PC-3 (cell line): ENCODE results near the gene HTR1D. TPM values are rescaled to one million over a fixed set of nuclear protein-coding genes. Genes with fewer than 3 reads are reported as not detected.

Experiments
- ATAC-seq: fragments of 200-7000 bp; cut with Tn5 transposase; 2 replicates; pipeline ENCODE4 v1.9.1; 2020; ENCODE audit warnings: mild to moderate bottlenecking, moderate library complexity
- BruUV-seq: library from RNA; stranded (reverse); fragments of 400-500 nt; replicated peaks from 2 replicates; lab custom pipeline; 2021; lab: Mats Ljungman, UMichigan
- CTCF ChIA-PET: fragments of 300-600 bp; sonication (Branson Sonifier 250); formaldehyde crosslinking; loops from one replicate; lab custom pipeline; 2022; ENCODE audit warnings: antibody characterized with exemption; lab: Charles Lee
- POLR2A ChIA-PET: fragments of 300-600 bp; sonication (Branson Sonifier 250); formaldehyde crosslinking; loops from one replicate; lab custom pipeline; 2022; ENCODE audit warnings: antibody characterized with exemption; ENCODE audit not compliant: unreplicated experiment; lab: Charles Lee
- DNase-seq: peaks from one replicate; pipeline ENCODE4 v3.0.0-alpha.2; 2015
- H2AFZ ChIP-seq: fragments of 300-600 bp; sonication (generic); 2 replicates; pipeline ENCODE4 v1.6.0; 2016; ENCODE audit warnings: antibody characterized with exemption, low read length
- H3F3A ChIP-seq: fragments of 300-600 bp; sonication (generic); one replicate; pipeline ENCODE4 v1.6.0; 2017; ENCODE audit warnings: antibody characterized with exemption, low read length, control low read depth, mild to moderate bottlenecking; ENCODE audit not compliant: unreplicated experiment
- H3K27ac ChIP-seq: fragments of 300-600 bp; sonication (generic); 2 replicates; pipeline ENCODE4 v1.5.1; 2016; ENCODE audit warnings: mild to moderate bottlenecking, low read length
- H3K27me3 ChIP-seq: fragments of 300-600 bp; sonication (generic); 2 replicates; pipeline ENCODE4 v1.6.1; 2016; ENCODE audit warnings: low read length, mixed read lengths
- H3K36me3 ChIP-seq: fragments of 300-600 bp; sonication (generic); 2 replicates; pipeline ENCODE4 v1.6.1; 2016; ENCODE audit warnings: low read depth, mixed run types, low read length, mixed read lengths
- H3K4me1 ChIP-seq: fragments of 300-600 bp; sonication (generic); 2 replicates; pipeline ENCODE4 v1.5.1; 2016; ENCODE audit warnings: low read length; ENCODE audit not compliant: insufficient read depth
- H3K4me2 ChIP-seq: fragments of 300-600 bp; sonication (generic); 2 replicates; pipeline ENCODE4 v1.6.0; 2016; ENCODE audit warnings: low read length
- H3K4me3 ChIP-seq: fragments of 300-600 bp; sonication (generic); 2 replicates; pipeline ENCODE4 v1.5.1; 2016; ENCODE audit warnings: mild to moderate bottlenecking, low read length, mixed read lengths
- H3K79me2 ChIP-seq: fragments of 300-600 bp; sonication (generic); 2 replicates; pipeline ENCODE4 v1.6.1; 2017; ENCODE audit warnings: low read length, mixed read lengths
- H3K9ac ChIP-seq: fragments of 300-600 bp; sonication (generic); 2 replicates; pipeline ENCODE4 v1.6.0; 2016; ENCODE audit warnings: mild to moderate bottlenecking, low read length
- H3K9me2 ChIP-seq: fragments of 300-600 bp; sonication (generic); replicated peaks from 2 replicates; pipeline ENCODE4 v1.6.1; 2016; ENCODE audit warnings: mixed run types, low read length, mixed read lengths
- H3K9me3 ChIP-seq: fragments of 300-600 bp; sonication (generic); 2 replicates; pipeline ENCODE4 v1.6.1; 2016; ENCODE audit warnings: low read length, mixed read lengths
- H4K20me1 ChIP-seq: fragments of 300-600 bp; sonication (generic); 2 replicates; pipeline ENCODE4 v1.6.1; 2016; ENCODE audit warnings: low read length, mixed read lengths
- CTCF ChIP-seq: fragments of 300-600 bp; sonication (generic); conservative IDR thresholded peaks from 2 replicates; pipeline ENCODE4 v1.5.1; 2017; ENCODE audit warnings: antibody characterized with exemption, low read depth, mild to moderate bottlenecking, low read length
- EZH2 ChIP-seq: fragments of 300-600 bp; sonication (generic); IDR thresholded peaks from one replicate; pipeline ENCODE4 v1.6.1; 2017; ENCODE audit warnings: antibody characterized with exemption, mild to moderate bottlenecking, low read length; ENCODE audit not compliant: unreplicated experiment
- EZH2phosphoT487 ChIP-seq: fragments of 300-600 bp; sonication (generic); IDR thresholded peaks from 2 replicates; pipeline ENCODE4 v1.6.1; 2018; ENCODE audit warnings: mild to moderate bottlenecking, antibody characterized with exemption, low read length, borderline replicate concordance
- intact Hi-C: fragments of 100-400 bp; cut with micrococcal nuclease; formaldehyde crosslinking; loops from 2 replicates; pipeline ENCODE4 v1.9.0; 2023
- total RNA-seq: library from RNA; depleted of rRNA; stranded (reverse); fragments of >200 nt; gene quantifications from 2 replicates; pipeline ENCODE4 v1.2.3, GENCODE V29; 2014

HTR1D gene
- total RNA-seq, 1 experiment from 2014 or later: 1.3 TPM

GRCh38 chr1:23214640-23215039 is 2.7 kb downstream of the HTR1D start:
- ChIA-PET POLR2A (no interaction called here), CTCF (no interaction called here)
- Histone ChIP-seq H3K9me2 (no peaks in the 10 kb centered on the region), H3K27me3 (peaks cover 6% of the 10 kb centered on the region), H3K36me3 (no peaks in the 10 kb centered on the region), H3K9ac (no peak overlapping the region), H3K4me2 (no peak overlapping the region), H4K20me1 (no peaks in the 10 kb centered on the region), H3K27ac (no peak overlapping the region), H3K9me3 (no peaks in the 10 kb centered on the region), H3K79me2 (no peaks in the 10 kb centered on the region), H2AFZ (no peak overlapping the region), H3K4me1 (peaks cover 23% of the 10 kb centered on the region), H3K4me3 (no peak overlapping the region), H3F3A (no peaks in the 10 kb centered on the region)
- intact Hi-C loops: no loop called here
- DNase-seq: peak; percentile 17
- no TSS peak for BruUV-seq
- no peak for ATAC-seq
- TF ChIP-seq CTCF (no peak), EZH2phosphoT487 (no peak), EZH2 (no peak)

DNA sequence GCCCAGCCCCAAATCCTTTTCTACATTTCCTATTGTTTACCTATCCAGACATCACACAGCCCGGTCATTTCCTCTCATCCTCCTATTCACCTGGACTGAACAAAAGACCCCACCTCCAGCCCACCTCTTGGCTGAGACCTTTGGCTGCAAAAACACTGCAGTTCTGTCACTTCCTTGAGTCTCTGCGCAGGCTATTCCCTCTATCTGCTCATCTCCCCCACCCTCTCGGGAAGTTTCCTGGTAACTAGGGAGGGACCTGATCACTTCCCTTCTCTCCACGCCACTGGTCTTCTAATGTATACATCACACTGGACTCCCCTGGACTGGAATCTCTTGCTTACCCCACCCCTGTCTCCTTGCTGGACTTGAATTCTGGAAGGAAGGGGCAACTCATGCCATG is 5.3 kb downstream of the HTR1D start:
- H3K4me2 ChIP-seq: no peak overlapping the region
- ATAC-seq (peak; percentile 18), DNase-seq (peak; percentile 39)
- no peaks in the 10 kb centered on the region for H3F3A ChIP-seq
- no peaks in the 10 kb centered on the region for H3K79me2 ChIP-seq
- no peaks in the 10 kb centered on the region for H3K27me3 ChIP-seq
- no peaks in the 10 kb centered on the region for H3K36me3 ChIP-seq
- intact Hi-C loops: no loop called here
- H3K4me1 ChIP-seq: peaks cover 23% of the 10 kb centered on the region
- H3K9me3 ChIP-seq: no peaks in the 10 kb centered on the region
- ChIA-PET POLR2A (no interaction called here), CTCF (no interaction called here)
- no peak overlapping the region for H2AFZ ChIP-seq
- H3K27ac ChIP-seq: no peak overlapping the region
- no peak for TF ChIP-seq CTCF
- H3K9ac ChIP-seq: no peak overlapping the region
- BruUV-seq: no TSS peak
- no peak overlapping the region for H3K4me3 ChIP-seq
- no peaks in the 10 kb centered on the region for H3K9me2 ChIP-seq
- H4K20me1 ChIP-seq: no peaks in the 10 kb centered on the region

DNA sequence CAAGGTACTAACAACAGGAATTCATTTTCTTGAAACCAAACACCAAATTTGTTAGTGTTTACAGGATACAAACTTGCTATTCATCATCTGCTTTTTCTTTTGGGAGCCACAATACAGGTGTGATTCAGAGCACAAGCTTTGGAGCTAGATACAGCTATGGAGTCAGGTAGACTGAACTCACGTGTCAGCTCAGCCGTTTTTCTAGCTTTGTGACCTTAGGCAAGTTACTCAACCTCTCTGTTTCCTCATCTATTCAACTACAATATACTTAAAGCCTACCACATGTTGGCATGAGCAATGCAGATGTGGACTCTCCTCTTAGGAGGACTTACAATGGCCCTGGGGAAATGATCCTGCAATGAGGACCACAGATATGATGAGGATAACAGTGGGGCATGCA is 6.3 kb downstream of the HTR1D start:
- intact Hi-C loops: no loop called here
- H3K4me1 ChIP-seq: peaks cover 23% of the 10 kb centered on the region

More for the DNA sequence above, 6.3 kb downstream of the HTR1D start:
- no peak overlapping the region for H3K27ac ChIP-seq
- BruUV-seq: no TSS peak
- peak; percentile 25 for DNase-seq
- H3K79me2 ChIP-seq: no peaks in the 10 kb centered on the region
- no peaks in the 10 kb centered on the region for H4K20me1 ChIP-seq
- H3K9me2 ChIP-seq: no peaks in the 10 kb centered on the region
- H3K9me3 ChIP-seq: no peaks in the 10 kb centered on the region
- no peak overlapping the region for H3K4me2 ChIP-seq
- no peak overlapping the region for H3K9ac ChIP-seq
- no peaks in the 10 kb centered on the region for H3F3A ChIP-seq
- ATAC-seq: no peak; the same call in 1 of the 2 replicates
- TF ChIP-seq CTCF (no peak), EZH2 (no peak)
- H3K27me3 ChIP-seq: no peaks in the 10 kb centered on the region
- H2AFZ ChIP-seq: no peak overlapping the region
- ChIA-PET POLR2A (no interaction called here), CTCF (no interaction called here)
- H3K4me3 ChIP-seq: no peak overlapping the region
- H3K36me3 ChIP-seq: no peaks in the 10 kb centered on the region
